ENCODE data around the gene RBM4B.

GRCh38 chr11:66721939-66722338, 44.3 kb upstream of the RBM4B start:
- TF ChIP-seq CTCF (conservative IDR thresholded peaks at IDR 0.05): no peak
- no peak for TF ChIP-seq ZFX (IDR thresholded peaks at IDR 0.05)
